GM20000 (cell line): Measurements from ENCODE around the gene DSCAM.

Experiments
- DNase-seq: peaks from one replicate; pipeline ENCODE4 v3.0.0; 2012; ENCODE audit warnings: low spot score
- CTCF ChIP-seq: IDR thresholded peaks from 2 replicates; pipeline ENCODE4 v1.5.1; 2012; ENCODE audit warnings: mild to moderate bottlenecking, control low read depth; ENCODE audit errors: extremely low read depth, missing control alignments

Gene DSCAM

GRCh38 chr21:40160911-40161310 is 686.0 kb downstream of the DSCAM start:
- DNase-seq, result no peak
- no peak for TF ChIP-seq CTCF

- TF ChIP-seq CTCF, result no peak
- no peak for DNase-seq
Measured at GRCh38 chr21:40158366-40158765, 688.6 kb downstream of the DSCAM start.

- TF ChIP-seq CTCF, result no peak
- DNase-seq, result no peak
Measured at GRCh38 chr21:40155563-40155962, 691.4 kb downstream of the DSCAM start.

- no peak for TF ChIP-seq CTCF
- no peak for DNase-seq
Measured at GRCh38 chr21:40153351-40153750, 693.6 kb downstream of the DSCAM start.

GRCh38 chr21:40152476-40152875 is 694.5 kb downstream of the DSCAM start:
- no peak for TF ChIP-seq CTCF
- no peak for DNase-seq

GRCh38 chr21:40151611-40152010 is 695.3 kb downstream of the DSCAM start:
- no peak for TF ChIP-seq CTCF
- DNase-seq, result no peak

- TF ChIP-seq CTCF, result no peak
- DNase-seq, result no peak
Measured at GRCh38 chr21:40146216-40146837, 700.6 kb downstream of the DSCAM start.
